ENCODE measurements around the gene LILRB3. TPM values are rescaled to one million over a fixed set of nuclear protein-coding genes. Genes with fewer than 3 reads are reported as not detected.

The LILRB3 gene
- 0.20 to 0.59 TPM (median 0.31 TPM) in 5 replicates for total RNA-seq (2022; extraction: Qiagen RNA extraction; ENCODE audit: low read depth)

GRCh38 chr19:54222474-54223276 lies at the start of gene LILRB3:
LILRB3 (minus strand) TSS chr19:54223007; CDS start chr19:54222976, 31 bp downstream.

GRCh38 chr19:54257116-54257480 lies 34.3 kb upstream of the LILRB3 start, which contains the start of gene LILRB5:
LILRB5 (minus strand) TSS chr19:54257273; CDS start chr19:54257193, 80 bp downstream.

GRCh38 chr19:54242646-54243045 lies 19.8 kb upstream of the LILRB3 start, which contains the start of gene LILRA6:
LILRA6 (minus strand) TSS chr19:54242790.

GRCh38 chr19:54191011-54191810 lies 31.6 kb downstream of the LILRB3 start, which contains the start of gene TSEN34:
TSEN34 (plus strand) TSS chr19:54191308; CDS start chr19:54191365, 57 bp downstream.

GRCh38 chr19:54189145-54189734 lies 33.6 kb downstream of the LILRB3 start, which contains the start of gene MBOAT7:
MBOAT7 (minus strand) TSS chr19:54189580; CDS start chr19:54188508, 1,072 bp downstream.

GRCh38 chr19:54172471-54173358 lies 50.1 kb downstream of the LILRB3 start, which contains the start of gene TMC4:
TMC4 (minus strand) TSS chr19:54173160; CDS start chr19:54173117, 43 bp downstream.

Other genes starting within 250 kb of the LILRB3 start
- gene CACNG6, start 231.4 kb downstream of the LILRB3 start, total RNA-seq (2022; extraction: Qiagen RNA extraction; ENCODE audit: low read depth): 7.9 to 14.2 TPM (median 11.6 TPM) in 5 replicates
- 0.27 to 1.5 TPM (median 0.47 TPM) in 5 replicates for gene VSTM1, start 159.1 kb downstream of the LILRB3 start, total RNA-seq (2022; extraction: Qiagen RNA extraction; ENCODE audit: low read depth)
- not detected in 5 replicates for gene TARM1, start 141.6 kb downstream of the LILRB3 start, total RNA-seq (2022; extraction: Qiagen RNA extraction; ENCODE audit: low read depth)
- gene OSCAR, start 122.2 kb downstream of the LILRB3 start, total RNA-seq (2022; extraction: Qiagen RNA extraction; ENCODE audit: low read depth): 0.17 to 0.44 TPM (median 0.23 TPM) in 5 replicates
- gene NDUFA3, start 120.2 kb downstream of the LILRB3 start, total RNA-seq (2022; extraction: Qiagen RNA extraction; ENCODE audit: low read depth): 196 to 262 TPM (median 224 TPM) in 5 replicates
- gene TFPT, start 107.3 kb downstream of the LILRB3 start, total RNA-seq (2022; extraction: Qiagen RNA extraction; ENCODE audit: low read depth): 19.1 to 23.8 TPM (median 20.9 TPM) in 5 replicates
- gene PRPF31, start 107.3 kb downstream of the LILRB3 start, total RNA-seq (2022; extraction: Qiagen RNA extraction; ENCODE audit: low read depth): 104 to 119 TPM (median 115 TPM) in 5 replicates
- 44.4 to 68.3 TPM (median 63.5 TPM) in 5 replicates for gene CNOT3, start 85.2 kb downstream of the LILRB3 start, total RNA-seq (2022; extraction: Qiagen RNA extraction; ENCODE audit: low read depth)
- gene LENG1, start 63.3 kb downstream of the LILRB3 start, total RNA-seq (2022; extraction: Qiagen RNA extraction; ENCODE audit: low read depth): 7.3 to 9.1 TPM (median 8.1 TPM) in 5 replicates
- gene TMC4, start 49.8 kb downstream of the LILRB3 start, total RNA-seq (2022; extraction: Qiagen RNA extraction; ENCODE audit: low read depth): 0.53 to 1.7 TPM (median 0.91 TPM) in 5 replicates
- gene MBOAT7, start 33.4 kb downstream of the LILRB3 start, total RNA-seq (2022; extraction: Qiagen RNA extraction; ENCODE audit: low read depth): 115 to 158 TPM (median 153 TPM) in 5 replicates
- gene TSEN34, start 31.7 kb downstream of the LILRB3 start, total RNA-seq (2022; extraction: Qiagen RNA extraction; ENCODE audit: low read depth): 86.6 to 131 TPM (median 124 TPM) in 5 replicates
- 2,157 to 2,797 TPM (median 2,191 TPM) in 5 replicates for gene RPS9, start 22.1 kb downstream of the LILRB3 start, total RNA-seq (2022; extraction: Qiagen RNA extraction; ENCODE audit: low read depth)
- not detected in 5 replicates for gene LILRA6, start 19.8 kb upstream of the LILRB3 start, total RNA-seq (2022; extraction: Qiagen RNA extraction; ENCODE audit: low read depth)
- gene LILRB5, start 34.3 kb upstream of the LILRB3 start, total RNA-seq (2022; extraction: Qiagen RNA extraction; ENCODE audit: low read depth): 0.05 to 0.15 TPM (median 0.05 TPM) in 4 of 5 replicates, not detected in the other
- gene LILRB2, start 58.1 kb upstream of the LILRB3 start, total RNA-seq (2022; extraction: Qiagen RNA extraction; ENCODE audit: low read depth): 0.06 to 0.24 TPM (median 0.12 TPM) in 4 of 5 replicates, not detected in the other
- gene LILRA5, start 90.2 kb upstream of the LILRB3 start, total RNA-seq (2022; extraction: Qiagen RNA extraction; ENCODE audit: low read depth): not detected in 5 replicates
- gene LILRA4, start 116.2 kb upstream of the LILRB3 start, total RNA-seq (2022; extraction: Qiagen RNA extraction; ENCODE audit: low read depth): not detected in 5 replicates
- 0.18 TPM in 1 of 5 replicates, not detected in the others for gene LAIR1, start 141.9 kb upstream of the LILRB3 start, total RNA-seq (2022; extraction: Qiagen RNA extraction; ENCODE audit: low read depth)
- 0.21 to 0.30 TPM (median 0.25 TPM) in 4 of 5 replicates, not detected in the other for gene TTYH1, start 192.5 kb upstream of the LILRB3 start, total RNA-seq (2022; extraction: Qiagen RNA extraction; ENCODE audit: low read depth)
- gene LENG8, start 226.2 kb upstream of the LILRB3 start, total RNA-seq (2022; extraction: Qiagen RNA extraction; ENCODE audit: low read depth): 78.1 to 131 TPM (median 107 TPM) in 5 replicates
- gene LENG9, start 240.8 kb upstream of the LILRB3 start, total RNA-seq (2022; extraction: Qiagen RNA extraction; ENCODE audit: low read depth): 4.8 to 6.6 TPM (median 6.4 TPM) in 5 replicates